GM12891 (cell line): ENCODE measurements around the gene ZNF837.
"Not testable (repeated sequence)": the region's sequence is repeated elsewhere in the genome, so short reads cannot be mapped to it uniquely, and the experiment has no call there.

Source experiments
- DNase-seq: peaks from one replicate; pipeline ENCODE4 v3.0.0; 2011; ENCODE audit warnings: low spot score; ENCODE audit not compliant: insufficient read length
- FAIRE-seq: peaks from 2 replicates; lab custom pipeline; 2011; peaks lifted over from hg19 to GRCh38; lab: Jason Lieb, UNC
- PAX5 ChIP-seq: IDR thresholded peaks from 2 replicates; pipeline ENCODE4 v1.6.1; 2011; ENCODE audit warnings: low read length, moderate library complexity, mild to moderate bottlenecking; ENCODE audit not compliant: insufficient read depth, severe bottlenecking
- POLR2A ChIP-seq: IDR thresholded peaks from 2 replicates; pipeline ENCODE4 v1.6.1; 2011; ENCODE audit warnings: low read depth, low read length, control low read depth
- POLR2AphosphoS5 ChIP-seq: IDR thresholded peaks from 2 replicates; pipeline ENCODE4 v1.6.1; 2011; ENCODE audit warnings: low read depth, low read length, control low read depth
- POU2F2 ChIP-seq: IDR thresholded peaks from 2 replicates; pipeline ENCODE4 v1.6.1; 2011; ENCODE audit warnings: low read depth, mild to moderate bottlenecking, control low read depth, low read length, moderate library complexity
- SPI1 ChIP-seq: IDR thresholded peaks from 2 replicates; pipeline ENCODE4 v1.6.1; 2011; ENCODE audit warnings: low read depth, low read length, control low read depth
- TAF1 ChIP-seq: IDR thresholded peaks from 2 replicates; pipeline ENCODE4 v1.6.1; 2011; ENCODE audit warnings: low read depth, low read length, control low read depth

The ZNF837 gene

GRCh38 chr19:58386576-58387337, 5.9 kb upstream of the ZNF837 start, which contains the start of gene RPS5:
Gene RPS5, plus strand, starts transcription at chr19:58387269. Its CDS starts 869 bp downstream, at chr19:58388138.
- FAIRE-seq (peak; percentile 98), DNase-seq (peak; percentile 99)
- no peak for TF ChIP-seq SPI1
- TF ChIP-seq PAX5: no peak
- TF ChIP-seq POLR2AphosphoS5: peak; percentile 96
- TF ChIP-seq TAF1: peak; percentile 98
- peak; percentile 97 for TF ChIP-seq POLR2A
- peak; percentile 77 for TF ChIP-seq POU2F2

GRCh38 chr19:58385891-58386575, 5.2 kb upstream of the ZNF837 start:
- DNase-seq (no peak), FAIRE-seq (peak; percentile 75)
- TF ChIP-seq POU2F2: peak; percentile 69; the same call in 1 of the 2 replicates
- peak; percentile 29; the same call in 1 of the 2 replicates for TF ChIP-seq SPI1
- no peak for TF ChIP-seq PAX5
- TF ChIP-seq POLR2AphosphoS5: peak; percentile 63; the same call in 1 of the 2 replicates
- TF ChIP-seq TAF1: peak; percentile 33; the same call in 1 of the 2 replicates
- TF ChIP-seq POLR2A: peak; percentile 62; the same call in 1 of the 2 replicates

- TF ChIP-seq POU2F2 (no peak), POLR2AphosphoS5 (no peak), SPI1 (no peak), PAX5 (no peak), POLR2A (no peak), TAF1 (no peak)
- DNase-seq (no peak), FAIRE-seq (no peak)
Observed at GRCh38 chr19:58385313-58385890, 4.6 kb upstream of the ZNF837 start.

GRCh38 chr19:58382997-58383603, 2.3 kb upstream of the ZNF837 start:
- TF ChIP-seq POU2F2: no peak
- no peak for TF ChIP-seq PAX5
- TF ChIP-seq SPI1: no peak
- TF ChIP-seq POLR2A: no peak
- TF ChIP-seq TAF1: no peak
- no peak for TF ChIP-seq POLR2AphosphoS5
- no peak for FAIRE-seq
- no peak for DNase-seq

- FAIRE-seq (no peak), DNase-seq (no peak)
- TF ChIP-seq TAF1: 0 out of 2 replicates have a peak, but pooled peaks have one; percentile 5
- TF ChIP-seq SPI1: no peak
Observed at GRCh38 chr19:58381460-58382212, 806 bp upstream of the ZNF837 start.

GRCh38 chr19:58380037-58380661, 681 bp downstream of the ZNF837 start:
- no peak for DNase-seq
- FAIRE-seq: peak; percentile 68
- TF ChIP-seq PAX5 (no peak), SPI1 (no peak), TAF1 (no peak), POLR2A (no peak), POLR2AphosphoS5 (no peak), POU2F2 (no peak)

- TF ChIP-seq POLR2AphosphoS5 (no peak), PAX5 (no peak), TAF1 (no peak), SPI1 (no peak), POLR2A (no peak), POU2F2 (no peak)
- FAIRE-seq: no peak
- DNase-seq: no peak
Observed at GRCh38 chr19:58379246-58379645, 1.6 kb downstream of the ZNF837 start.

- DNase-seq, FAIRE-seq: not testable (repeated sequence)
Observed at GRCh38 chr19:58376724-58377123, 4.1 kb downstream of the ZNF837 start.
